Neuronal stem cell (in vitro differentiated cells): ENCODE data around the gene ENOX1.
A peak's percentile ranks its signal among the peaks of the same experiment; 100 is the strongest.

Experiments
- DNase-seq: peaks from one replicate; pipeline ENCODE4 v3.0.0-alpha.2; 2013; ENCODE audit warnings: low spot score
- H2AFZ ChIP-seq: one replicate; pipeline ENCODE4 v1.6.1; 2013; ENCODE audit warnings: mild to moderate bottlenecking, low read length, inconsistent platforms
- H2AK5ac ChIP-seq: 2 replicates; pipeline ENCODE4 v1.6.1; 2013; ENCODE audit warnings: low read depth, mild to moderate bottlenecking, inconsistent platforms, low read length, moderate library complexity, mixed read lengths
- H2BK120ac ChIP-seq: 2 replicates; pipeline ENCODE4 v1.6.1; 2013; ENCODE audit warnings: low read depth, mild to moderate bottlenecking, inconsistent platforms, low read length, moderate library complexity, mixed read lengths
- H2BK12ac ChIP-seq: one replicate; pipeline ENCODE4 v1.6.1; 2013; ENCODE audit warnings: low read length, inconsistent platforms
- H2BK15ac ChIP-seq: 2 replicates; pipeline ENCODE4 v1.6.1; 2013; ENCODE audit warnings: mild to moderate bottlenecking, low read length, inconsistent platforms, mixed read lengths
- H2BK5ac ChIP-seq: one replicate; pipeline ENCODE4 v1.6.1; 2013; ENCODE audit warnings: inconsistent platforms, mild to moderate bottlenecking, low read length, moderate library complexity
- H3K14ac ChIP-seq: one replicate; pipeline ENCODE4 v1.6.1; 2013; ENCODE audit warnings: low read length, inconsistent platforms
- H3K18ac ChIP-seq: 2 replicates; pipeline ENCODE4 v1.6.1; 2013; ENCODE audit warnings: low read length, inconsistent platforms
- H3K23ac ChIP-seq: 2 replicates; pipeline ENCODE4 v1.6.1; 2013; ENCODE audit warnings: low read depth, mild to moderate bottlenecking, mixed read lengths, low read length, inconsistent platforms; ENCODE audit not compliant: poor library complexity
- H3K27ac ChIP-seq: replicated peaks from 3 replicates; pipeline ENCODE4 v1.5.1; 2013; ENCODE audit warnings: low read length, inconsistent platforms
- H3K27me3 ChIP-seq, 3 experiments: 2 replicates each; pipeline ENCODE4 v1.6.1; 2013; ENCODE audit warnings: low read length in 3 of 3, mild to moderate bottlenecking in 2 of 3, inconsistent platforms in 1 of 3, low read depth in 1 of 3, mixed read lengths in 1 of 3, moderate library complexity in 1 of 3; ENCODE audit not compliant: control insufficient read depth in 3 of 3, insufficient read depth in 3 of 3
- H3K36me3 ChIP-seq, 2 donors: replicated peaks in 1 of 2; 2 replicates each; pipeline ENCODE4 v1.6.1; 2013; ENCODE audit warnings: low read length in 2 of 2; ENCODE audit not compliant: control insufficient read depth in 2 of 2, insufficient read depth in 2 of 2
- H3K4ac ChIP-seq: 2 replicates; pipeline ENCODE4 v1.6.1; 2013; ENCODE audit warnings: inconsistent platforms, mild to moderate bottlenecking, low read length, moderate library complexity
- H3K4me1 ChIP-seq, 2 donors: 1 replicate in 1 of 2; 2 replicates in 1 of 2; pipeline ENCODE4 v1.6.1; 2013; ENCODE audit warnings: low read length in 2 of 2, low read depth in 1 of 2; ENCODE audit not compliant: control insufficient read depth in 2 of 2, insufficient read depth in 1 of 2
- H3K4me2 ChIP-seq: one replicate; pipeline ENCODE4 v1.6.1; 2013; ENCODE audit warnings: mild to moderate bottlenecking, low read length, inconsistent platforms; ENCODE audit not compliant: insufficient read depth, poor library complexity, severe bottlenecking
- H3K4me3 ChIP-seq, 2 donors: 2 replicates each; pipeline ENCODE4 v1.5.1; 2013; ENCODE audit warnings: low read length in 2 of 2, mild to moderate bottlenecking in 2 of 2, inconsistent platforms in 1 of 2, moderate library complexity in 1 of 2
- H3K79me1 ChIP-seq: one replicate; pipeline ENCODE4 v1.6.1; 2013; ENCODE audit warnings: low read depth, mild to moderate bottlenecking, inconsistent platforms, low read length, moderate library complexity
- H3K9ac ChIP-seq: one replicate; pipeline ENCODE4 v1.6.1; 2013; ENCODE audit warnings: mild to moderate bottlenecking, low read depth, low read length, inconsistent platforms; ENCODE audit not compliant: poor library complexity
- H3K9me3 ChIP-seq, 2 donors: replicated peaks in 1 of 2; 2 replicates each; pipeline versions ENCODE3 to v1.6.1; 2013; ENCODE audit warnings: low read length in 2 of 2, mild to moderate bottlenecking in 2 of 2, inconsistent platforms in 1 of 2, low read depth in 1 of 2, mixed read lengths in 1 of 2, moderate library complexity in 1 of 2; ENCODE audit not compliant: control insufficient read depth in 2 of 2, insufficient read depth in 1 of 2
- H4K8ac ChIP-seq: one replicate; pipeline ENCODE4 v1.6.1; 2013; ENCODE audit warnings: low read depth, mild to moderate bottlenecking, inconsistent platforms, low read length, moderate library complexity
- H4K91ac ChIP-seq: one replicate; pipeline ENCODE4 v1.6.1; 2013; ENCODE audit warnings: low read length, low read depth, mild to moderate bottlenecking, inconsistent platforms; ENCODE audit not compliant: poor library complexity
- WGBS, 2 donors: extraction: QIAGEN DNeasy Blood & Tissue Kit; methylation state at CpG; one replicate each; pipeline ENCODE4 v1.1.7; 2013; ENCODE audit warnings: missing lambda C conversion rate in 2 of 2, mixed read lengths in 1 of 2; ENCODE audit not compliant: insufficient read length in 2 of 2, insufficient replicate concordance in 1 of 2; ENCODE audit errors: extremely low coverage in 2 of 2; 5-methylcytosine and 5-hydroxymethylcytosine counted together

ENOX1 gene

DNA sequence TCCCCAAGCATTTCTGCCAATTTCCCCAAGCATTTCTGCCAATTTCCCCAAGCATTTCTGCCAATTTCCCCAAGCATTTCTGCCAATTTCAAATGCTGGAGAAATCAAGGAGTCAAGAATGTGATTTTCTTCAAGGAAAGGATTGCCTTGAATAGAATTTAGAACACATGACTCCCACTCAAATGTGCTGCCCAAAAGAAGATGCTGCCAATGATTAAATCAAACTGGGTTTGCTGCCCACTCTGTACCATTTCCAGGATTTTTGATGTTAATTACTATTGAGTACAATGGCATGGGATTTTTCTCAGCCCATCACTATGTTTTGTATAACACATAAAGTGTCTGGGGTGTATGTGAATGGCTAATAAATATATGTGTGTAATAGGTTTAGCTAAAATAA, 21.9 kb upstream of the ENOX1 start:
- H3K9ac ChIP-seq: no peak overlapping the region
- no peak overlapping the region for H3K23ac ChIP-seq
- no peak overlapping the region for H3K18ac ChIP-seq

DNA sequence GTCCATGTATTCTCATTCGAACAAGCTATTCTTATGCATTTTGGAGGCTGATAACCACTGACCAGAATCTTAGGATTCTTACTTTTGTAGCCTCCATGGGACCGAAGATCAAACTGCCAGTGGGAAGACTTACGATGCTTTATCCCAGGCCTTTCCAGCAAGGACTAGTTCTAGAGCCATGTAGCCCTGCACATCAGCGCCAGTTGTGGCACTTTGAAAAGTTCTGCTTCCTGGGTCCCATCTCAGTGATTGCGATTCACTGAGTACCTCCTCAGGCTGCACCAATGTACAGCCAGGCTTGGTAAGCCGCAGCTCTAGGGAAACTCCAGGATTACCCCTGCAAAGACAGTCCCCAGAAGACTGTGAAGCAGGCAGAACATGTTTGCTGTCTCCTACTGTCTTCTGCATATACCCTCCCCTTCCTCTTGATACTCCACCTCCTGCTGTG, 18.9 kb upstream of the ENOX1 start:
- WGBS, 2 donors: no CpG with 5 or more reads among the region's 6 CpGs
- Histone ChIP-seq H3K27ac (no peak overlapping the region), H3K4me1 (peaks cover 0 to 3% of the 10 kb centered on the region in 2 donors), H3K4me2 (no peak overlapping the region), H2BK15ac (no peak overlapping the region), H2AFZ (no peak overlapping the region), H3K36me3 (no peaks in the 10 kb centered on the region), H3K27me3 (no peaks in the 10 kb centered on the region), H2AK5ac (no peak overlapping the region), H2BK120ac (no peak overlapping the region), H3K79me1 (no peaks in the 10 kb centered on the region), H4K8ac (no peak overlapping the region), H2BK5ac (no peak overlapping the region), H2BK12ac (no peak overlapping the region), H3K9ac (no peak overlapping the region), H3K18ac (no peak overlapping the region), H3K4ac (no peak overlapping the region), H3K4me3 (no peak overlapping the region), H3K14ac (no peak overlapping the region), H3K9me3 (no peaks in the 10 kb centered on the region), H3K23ac (no peak overlapping the region), H4K91ac (no peak overlapping the region)
- DNase-seq: no peak

More for the DNA sequence above, 21.9 kb upstream of the ENOX1 start:
- DNase-seq: no peak
- Histone ChIP-seq H4K91ac (no peak overlapping the region), H3K27me3 (no peaks in the 10 kb centered on the region), H3K79me1 (no peaks in the 10 kb centered on the region), H3K4me3 (no peak overlapping the region), H2BK12ac (no peak overlapping the region), H2BK120ac (no peak overlapping the region), H3K14ac (no peak overlapping the region), H3K27ac (no peak overlapping the region), H3K9me3 (no peaks in the 10 kb centered on the region), H2AK5ac (no peak overlapping the region), H3K4me1 (peaks cover 0 to 3% of the 10 kb centered on the region in 2 donors), H4K8ac (no peak overlapping the region), H3K36me3 (no peaks in the 10 kb centered on the region), H2BK5ac (no peak overlapping the region), H3K4ac (no peak overlapping the region), H2BK15ac (no peak overlapping the region), H2AFZ (no peak overlapping the region), H3K4me2 (no peak overlapping the region)

DNA sequence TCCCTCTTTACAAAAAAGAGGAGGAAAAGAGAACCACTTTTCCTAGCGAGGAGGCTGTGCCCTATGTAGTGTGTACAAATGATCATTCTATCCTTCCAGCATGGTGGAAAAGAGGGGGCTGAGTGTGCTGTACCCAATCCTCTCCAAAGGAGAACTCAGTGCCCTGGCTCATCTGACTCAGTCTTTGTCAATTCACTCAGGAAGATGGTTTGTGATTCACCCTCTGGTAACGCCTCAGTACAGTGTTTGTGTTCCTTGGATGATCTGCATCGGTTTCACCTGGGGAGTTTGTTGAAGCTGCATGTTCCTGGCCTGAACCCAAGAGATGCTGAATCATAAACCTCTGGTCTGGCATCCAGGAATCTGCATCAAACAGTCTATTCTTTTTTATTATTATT, 18.3 kb upstream of the ENOX1 start:
- Histone ChIP-seq H3K4ac (no peak overlapping the region), H3K27ac (no peak overlapping the region), H3K23ac (no peak overlapping the region), H3K9ac (no peak overlapping the region), H2BK15ac (no peak overlapping the region), H4K91ac (no peak overlapping the region), H3K4me2 (no peak overlapping the region), H2BK5ac (no peak overlapping the region), H3K36me3 (no peaks in the 10 kb centered on the region), H3K9me3 (no peaks in the 10 kb centered on the region), H2BK120ac (no peak overlapping the region), H3K14ac (no peak overlapping the region), H3K27me3 (no peaks in the 10 kb centered on the region), H2AK5ac (no peak overlapping the region), H2BK12ac (no peak overlapping the region), H3K18ac (no peak overlapping the region), H3K4me1 (peaks cover 0 to 3% of the 10 kb centered on the region in 2 donors), H3K4me3 (no peak overlapping the region), H2AFZ (peak overlapping the region; percentile 63), H3K79me1 (no peaks in the 10 kb centered on the region), H4K8ac (no peak overlapping the region)
- no peak for DNase-seq
- WGBS, 2 donors: no CpG with 5 or more reads among the region's 3 CpGs

DNA sequence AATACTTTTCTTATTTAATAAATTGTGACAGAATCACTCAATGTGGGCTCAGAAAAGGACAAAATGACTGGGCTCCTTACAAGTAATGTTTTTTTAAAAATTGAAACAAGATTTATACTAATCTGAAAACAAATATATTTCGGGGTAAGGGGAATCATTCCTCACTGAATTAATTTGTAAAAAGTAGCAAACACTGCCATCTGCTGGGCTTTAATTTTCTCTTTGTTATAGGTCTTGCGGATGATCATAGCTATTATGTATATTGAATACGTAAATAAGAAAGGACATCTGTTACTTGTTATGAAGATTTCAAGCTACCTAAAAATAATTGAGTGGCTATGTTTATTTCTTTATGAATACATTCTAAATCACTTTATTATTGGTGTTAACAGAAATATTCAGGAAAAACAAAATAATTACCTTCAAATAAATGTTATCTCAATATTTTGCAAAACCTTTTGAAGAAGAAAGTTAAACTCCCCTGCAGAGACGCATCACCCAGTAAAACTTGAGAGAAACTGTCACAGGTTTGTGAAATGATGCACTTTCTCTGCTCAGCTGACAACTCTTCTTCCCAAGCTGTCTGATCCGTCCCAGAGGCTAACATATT, 17.8 kb upstream of the ENOX1 start:
- H3K4ac ChIP-seq: no peak overlapping the region
- no peaks in the 10 kb centered on the region for H3K36me3 ChIP-seq
- no peak overlapping the region for H3K27ac ChIP-seq
- no peak overlapping the region for H2AK5ac ChIP-seq
- no CpG with 5 or more reads among the region's 5 CpGs for WGBS, 2 donors
- H3K27me3 ChIP-seq: no peaks in the 10 kb centered on the region
- peak; percentile 59 for DNase-seq
- H4K8ac ChIP-seq: no peak overlapping the region
- no peak overlapping the region for H2BK5ac ChIP-seq
- no peaks in the 10 kb centered on the region for H3K9me3 ChIP-seq
- H2BK15ac ChIP-seq: no peak overlapping the region
- no peak overlapping the region for H2BK120ac ChIP-seq
- no peak overlapping the region for H3K23ac ChIP-seq
- no peak overlapping the region for H2BK12ac ChIP-seq
- no peak overlapping the region for H4K91ac ChIP-seq
- no peak overlapping the region for H3K4me3 ChIP-seq
- no peak overlapping the region for H3K14ac ChIP-seq
- peak overlapping the region; percentile 63 for H2AFZ ChIP-seq
- no peaks in the 10 kb centered on the region for H3K79me1 ChIP-seq
- peaks cover 0 to 3% of the 10 kb centered on the region in 2 donors for H3K4me1 ChIP-seq
- H3K4me2 ChIP-seq: no peak overlapping the region
- H3K9ac ChIP-seq: no peak overlapping the region
- no peak overlapping the region for H3K18ac ChIP-seq
